ENCODE data around the gene SLC1A2.

- TF ChIP-seq L3MBTL2 (conservative IDR thresholded peaks at IDR 0.05) (no peak), LEF1 (IDR thresholded peaks at IDR 0.05; ENCODE audit: borderline replicate concordance) (no peak), PKNOX1 (IDR thresholded peaks at IDR 0.05) (no peak), ELF4 (IDR thresholded peaks at IDR 0.05) (no peak), BHLHE40 (IDR thresholded peaks at IDR 0.05; ENCODE audit: borderline replicate concordance) (no peak), HDGF (IDR thresholded peaks at IDR 0.05; ENCODE audit: borderline replicate concordance) (no peak), FOXK2 (IDR thresholded peaks at IDR 0.05) (no peak), SP1 (IDR thresholded peaks at IDR 0.05) (no peak), FOXM1 (IDR thresholded peaks at IDR 0.05; ENCODE audit: borderline replicate concordance) (no peak)
Measured at GRCh38 chr11:35463331-35463751, 44.0 kb upstream of the SLC1A2 start.

Measured in HEK293T (cell line).